GM12872 (cell line): ENCODE data around the gene RPGR.

Experiments used
- TF ChIP-seq, protein P1 (sequence below): IDR thresholded peaks from 3 replicates; pipeline ENCODE4 v1.5.1; 2011; ENCODE audit warnings: low read depth, mild to moderate bottlenecking, low read length, moderate library complexity; ENCODE audit not compliant: insufficient read depth

RPGR gene

DNA sequence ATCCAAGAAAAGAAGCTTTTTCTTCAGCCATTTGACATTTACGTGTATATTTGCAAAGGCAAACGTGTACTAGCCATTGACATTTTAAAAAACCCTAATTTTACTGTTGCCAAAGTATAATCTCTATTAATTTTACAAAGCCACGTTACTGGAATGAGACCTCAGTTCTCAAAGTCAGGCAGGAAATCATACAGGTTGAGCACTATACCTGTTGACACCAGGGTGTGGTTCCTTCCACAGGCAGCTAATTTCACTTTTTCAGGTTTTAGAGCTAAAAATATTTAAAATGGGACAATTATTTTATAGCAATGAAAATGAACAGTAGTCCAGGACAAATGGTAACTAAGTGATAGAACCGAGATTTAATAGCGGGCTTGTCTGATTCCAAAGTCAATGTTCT, 6.5 kb downstream of the RPGR start:
- TF ChIP-seq, protein P1, sequence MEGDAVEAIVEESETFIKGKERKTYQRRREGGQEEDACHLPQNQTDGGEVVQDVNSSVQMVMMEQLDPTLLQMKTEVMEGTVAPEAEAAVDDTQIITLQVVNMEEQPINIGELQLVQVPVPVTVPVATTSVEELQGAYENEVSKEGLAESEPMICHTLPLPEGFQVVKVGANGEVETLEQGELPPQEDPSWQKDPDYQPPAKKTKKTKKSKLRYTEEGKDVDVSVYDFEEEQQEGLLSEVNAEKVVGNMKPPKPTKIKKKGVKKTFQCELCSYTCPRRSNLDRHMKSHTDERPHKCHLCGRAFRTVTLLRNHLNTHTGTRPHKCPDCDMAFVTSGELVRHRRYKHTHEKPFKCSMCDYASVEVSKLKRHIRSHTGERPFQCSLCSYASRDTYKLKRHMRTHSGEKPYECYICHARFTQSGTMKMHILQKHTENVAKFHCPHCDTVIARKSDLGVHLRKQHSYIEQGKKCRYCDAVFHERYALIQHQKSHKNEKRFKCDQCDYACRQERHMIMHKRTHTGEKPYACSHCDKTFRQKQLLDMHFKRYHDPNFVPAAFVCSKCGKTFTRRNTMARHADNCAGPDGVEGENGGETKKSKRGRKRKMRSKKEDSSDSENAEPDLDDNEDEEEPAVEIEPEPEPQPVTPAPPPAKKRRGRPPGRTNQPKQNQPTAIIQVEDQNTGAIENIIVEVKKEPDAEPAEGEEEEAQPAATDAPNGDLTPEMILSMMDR, result no peak

DNA sequence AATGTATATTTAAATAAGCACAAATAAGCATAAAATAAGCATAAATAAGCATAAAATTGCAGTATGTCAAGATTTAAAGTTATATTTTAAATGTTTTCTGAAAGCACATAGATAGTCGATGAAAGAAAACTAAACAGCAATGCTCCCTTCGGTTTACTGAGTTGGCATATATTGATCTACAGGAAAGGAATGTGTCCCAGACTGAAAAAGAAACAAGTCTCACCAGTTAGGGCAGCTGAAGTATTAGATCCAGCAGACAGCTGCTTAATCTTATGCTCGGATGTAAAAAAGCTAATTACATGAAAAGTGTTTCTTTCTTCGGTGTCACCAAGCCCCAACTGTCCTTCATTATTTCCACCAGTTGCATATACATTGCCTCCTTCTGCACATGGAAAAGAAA, 8.7 kb downstream of the RPGR start:
- TF ChIP-seq, protein P1, result no peak

DNA sequence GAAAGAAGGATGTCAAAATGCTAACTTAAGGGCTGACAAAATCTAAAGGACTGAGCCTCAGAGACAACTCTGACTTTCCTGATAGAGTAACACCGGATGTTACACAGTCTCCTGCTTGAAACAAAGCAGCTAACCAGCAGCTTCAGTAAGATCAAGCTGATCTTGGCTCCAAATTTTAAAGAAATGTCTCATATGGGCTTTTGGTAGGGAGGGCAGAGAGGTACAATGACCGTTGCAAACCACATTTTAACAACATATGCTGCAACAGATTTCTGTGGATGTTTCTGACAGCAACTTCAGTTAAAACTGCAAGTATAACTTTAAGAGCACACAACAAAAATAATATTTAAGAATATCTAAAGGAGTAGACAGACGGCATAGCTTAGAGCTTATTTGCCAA, 9.1 kb downstream of the RPGR start:
- TF ChIP-seq, protein P1, result no peak

DNA sequence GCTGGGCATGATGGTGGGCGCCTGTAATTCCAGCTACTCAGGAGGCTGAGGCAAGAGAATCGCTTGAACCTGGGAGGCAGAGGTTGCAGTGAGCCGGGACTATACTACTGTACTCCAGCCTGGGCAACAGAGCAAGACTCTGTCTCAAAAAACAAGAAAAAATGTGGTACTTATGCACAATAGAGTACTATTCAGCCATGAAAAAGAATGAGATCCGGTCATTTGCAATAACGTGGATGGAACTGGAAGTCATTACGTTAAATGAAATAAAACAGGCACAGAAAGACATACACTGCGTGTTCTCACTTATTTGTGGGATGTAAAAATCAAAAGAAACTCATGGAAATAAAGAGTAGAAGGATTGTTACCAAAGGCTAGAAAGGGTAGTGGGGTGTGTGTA, 12.1 kb downstream of the RPGR start:
- TF ChIP-seq, protein P1, result no peak

DNA sequence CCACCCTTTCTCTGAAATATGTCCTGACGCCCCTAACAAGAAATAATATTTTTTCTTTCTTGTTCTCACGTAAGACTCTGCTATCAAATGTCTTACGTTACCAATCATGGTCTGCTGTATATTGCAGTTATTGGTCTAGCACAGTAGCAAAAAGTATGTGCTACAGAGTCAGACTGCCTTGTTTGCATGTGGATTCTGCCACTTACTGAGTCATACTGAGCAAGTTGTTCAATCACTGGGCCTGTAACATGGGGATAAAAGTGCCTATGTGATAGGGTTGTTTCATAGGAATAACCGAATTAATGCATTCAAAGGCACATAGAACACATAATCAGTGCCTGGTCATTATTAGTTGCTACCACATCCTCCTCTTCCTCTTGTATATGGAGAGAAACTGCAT, 14.1 kb downstream of the RPGR start:
- TF ChIP-seq, protein P1, result no peak

DNA sequence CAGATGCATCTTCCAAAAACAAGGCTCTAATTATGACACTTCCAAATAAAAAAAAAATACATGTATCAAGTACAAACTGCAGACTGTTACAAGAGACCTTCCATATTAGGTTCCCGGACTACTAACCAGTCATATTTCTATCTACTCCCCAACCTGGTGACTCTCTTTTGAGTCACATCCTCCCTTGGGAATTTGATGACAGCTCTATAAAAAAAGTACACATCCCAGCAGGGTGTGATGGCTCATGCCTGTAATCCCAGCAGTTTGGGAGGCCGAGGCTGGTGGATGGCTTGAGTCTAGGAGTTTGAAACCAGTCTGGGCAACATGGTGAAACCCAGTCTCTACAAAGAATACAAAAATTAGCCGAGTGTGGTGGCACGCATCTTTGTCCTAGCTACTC, 14.9 kb downstream of the RPGR start:
- TF ChIP-seq, protein P1, result no peak

DNA sequence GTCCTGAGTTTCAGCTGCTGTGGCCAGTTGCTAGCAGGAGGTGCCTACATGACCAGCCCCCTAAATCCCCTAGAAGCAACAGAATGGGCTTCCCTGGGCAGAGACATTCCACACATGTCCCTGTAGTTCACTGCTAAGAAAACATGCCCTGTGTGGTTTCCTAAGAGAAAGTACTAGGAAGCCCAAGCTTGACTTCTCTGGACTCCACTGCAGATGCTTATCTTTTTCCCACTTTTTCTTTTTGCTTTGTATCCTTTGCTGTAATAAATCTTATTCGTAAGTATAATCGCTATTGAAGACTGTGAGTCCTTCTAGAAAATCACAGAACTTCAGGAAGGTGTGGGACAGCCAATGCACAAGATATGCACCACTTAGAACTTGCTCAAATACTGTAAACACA, 15.6 kb downstream of the RPGR start:
- TF ChIP-seq, protein P1, result no peak

DNA sequence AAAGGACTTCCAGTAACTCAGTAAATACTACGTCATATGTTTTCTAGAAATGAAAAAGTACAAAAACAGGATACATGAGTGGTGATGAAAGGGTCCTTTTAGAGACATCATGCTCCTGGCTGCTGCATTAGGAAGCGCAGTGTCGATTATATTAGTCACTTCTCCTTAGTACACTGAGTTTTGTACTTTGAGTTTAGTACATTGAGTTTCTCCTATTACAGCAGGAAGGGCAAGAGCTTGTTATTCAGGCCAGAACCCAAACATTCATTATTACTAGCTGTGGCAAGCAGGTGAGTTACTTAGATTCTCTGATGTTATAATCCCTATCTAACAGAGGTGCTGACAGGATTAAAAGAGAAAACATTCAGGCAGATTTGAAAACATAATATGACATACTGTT, 21.3 kb downstream of the RPGR start:
- TF ChIP-seq, protein P1, result no peak
